Amniotic stem cell (primary cell): ENCODE results near the gene EMX1.

ENCODE experiments used
- DNase-seq: peaks from one replicate; lab custom pipeline; 2025; lab: John Stamatoyannopoulos, UW

Gene EMX1

GRCh38 chr2:72942881-72943418 is 25.6 kb downstream of the EMX1 start:
- DNase-seq, result no peak

- DNase-seq, result no peak
Observed at GRCh38 chr2:72943540-72944395, 26.4 kb downstream of the EMX1 start.

- DNase-seq, result no peak
Observed at GRCh38 chr2:72944804-72945449, 27.6 kb downstream of the EMX1 start.

GRCh38 chr2:72945450-72946019 is 28.2 kb downstream of the EMX1 start:
- no peak for DNase-seq

DNA sequence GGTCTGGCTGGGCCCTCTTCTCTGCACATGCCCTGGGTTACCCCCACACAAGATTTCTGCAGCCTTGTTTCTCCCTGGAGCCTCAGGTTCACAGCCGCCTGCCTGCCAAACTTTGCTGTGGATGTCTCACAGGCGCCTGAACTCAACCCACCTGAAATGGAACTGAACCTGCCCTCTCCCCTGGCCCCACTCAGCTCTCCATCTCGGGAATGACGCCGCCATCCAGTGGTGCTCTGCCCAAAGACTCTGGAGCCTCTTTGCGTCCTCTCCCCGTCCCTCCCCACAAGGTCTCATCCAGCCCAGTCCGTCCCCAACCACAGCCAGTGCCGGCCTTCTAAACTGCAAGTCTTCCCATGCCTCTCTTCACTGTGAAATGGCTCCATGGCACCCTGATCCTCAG is 29.1 kb downstream of the EMX1 start:
- no peak for DNase-seq

DNA sequence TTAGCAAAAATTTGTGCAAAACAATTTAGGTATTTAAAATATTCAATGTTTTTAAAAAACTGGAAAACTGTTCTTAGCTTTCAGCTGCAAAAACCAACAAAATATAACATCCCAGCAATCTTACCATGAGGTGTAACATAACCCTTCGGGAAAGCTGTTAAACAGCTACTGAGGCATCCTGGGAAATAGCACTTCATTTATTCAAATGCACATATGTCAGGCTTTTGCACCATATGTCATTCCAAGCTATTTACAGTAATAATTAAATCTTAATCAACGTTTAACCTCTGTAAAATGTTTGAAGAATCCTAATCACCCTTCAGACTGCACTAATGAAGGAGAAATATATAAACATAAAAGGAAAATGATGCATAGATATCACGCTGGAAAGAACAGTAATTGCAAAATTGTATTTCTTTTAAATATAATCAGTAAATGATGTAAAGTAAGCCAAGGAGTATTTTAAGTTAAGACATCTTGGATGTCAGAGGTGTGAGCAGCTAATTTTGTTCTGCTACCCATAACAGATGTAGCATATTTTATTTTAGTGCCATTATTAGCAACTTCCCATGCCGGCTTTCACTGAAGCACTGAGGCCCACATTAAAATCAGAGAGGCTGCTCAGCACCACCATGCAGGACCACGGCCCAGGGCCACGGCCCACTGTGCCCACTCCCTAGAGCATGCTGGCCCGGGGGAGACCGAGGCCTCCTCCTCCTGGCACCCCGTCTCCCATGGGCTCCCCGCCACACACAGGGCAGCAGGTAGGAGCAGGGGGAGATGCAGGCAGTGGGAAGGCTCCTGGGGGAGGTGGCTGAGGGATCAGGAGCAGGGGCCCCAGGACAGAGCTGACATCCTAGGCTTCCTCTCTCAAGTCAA is 30.9 kb downstream of the EMX1 start:
- DNase-seq, result no peak

DNA sequence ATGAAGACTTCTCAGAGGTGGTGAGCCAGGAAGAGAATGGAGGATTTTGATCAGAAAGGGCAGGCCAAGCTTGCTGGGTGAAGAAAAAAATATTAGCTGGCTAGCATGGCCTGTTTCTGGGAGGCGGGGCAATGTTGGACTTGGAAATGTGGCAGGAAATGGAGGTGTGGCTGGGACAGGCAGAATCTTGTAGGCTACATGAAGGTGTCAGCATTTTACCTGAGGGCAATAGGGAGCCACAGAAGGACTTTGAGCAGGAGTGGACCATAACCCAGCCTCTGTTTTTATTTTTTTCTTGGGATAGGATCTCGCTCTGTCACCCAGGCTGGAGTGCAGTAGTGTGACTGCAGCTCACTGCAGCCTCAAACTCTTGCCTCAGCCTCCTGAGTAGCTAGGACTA is 31.7 kb downstream of the EMX1 start:
- no peak for DNase-seq

DNA sequence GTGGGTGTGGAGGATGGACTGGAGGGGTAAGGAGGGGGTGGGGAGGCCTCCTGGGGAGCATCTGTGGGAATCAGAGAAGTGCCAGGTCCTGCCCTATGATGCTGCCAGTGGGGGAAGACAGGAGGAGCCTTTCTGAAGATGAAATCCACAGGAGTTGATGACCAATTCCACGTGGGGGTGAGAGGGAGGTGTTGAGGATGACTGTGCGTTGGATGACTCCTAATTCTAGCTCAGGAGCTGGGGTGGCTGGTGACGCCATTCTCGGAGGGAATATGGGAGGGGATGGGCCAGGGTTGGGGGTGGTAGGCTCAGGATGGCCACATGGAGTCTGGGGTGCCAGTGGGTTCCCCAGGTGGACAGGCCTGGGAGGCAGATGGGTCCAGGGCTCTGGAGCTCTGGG is 32.3 kb downstream of the EMX1 start:
- DNase-seq, result no peak

GRCh38 chr2:72950558-72951255 is 33.4 kb downstream of the EMX1 start:
- no peak for DNase-seq

DNA sequence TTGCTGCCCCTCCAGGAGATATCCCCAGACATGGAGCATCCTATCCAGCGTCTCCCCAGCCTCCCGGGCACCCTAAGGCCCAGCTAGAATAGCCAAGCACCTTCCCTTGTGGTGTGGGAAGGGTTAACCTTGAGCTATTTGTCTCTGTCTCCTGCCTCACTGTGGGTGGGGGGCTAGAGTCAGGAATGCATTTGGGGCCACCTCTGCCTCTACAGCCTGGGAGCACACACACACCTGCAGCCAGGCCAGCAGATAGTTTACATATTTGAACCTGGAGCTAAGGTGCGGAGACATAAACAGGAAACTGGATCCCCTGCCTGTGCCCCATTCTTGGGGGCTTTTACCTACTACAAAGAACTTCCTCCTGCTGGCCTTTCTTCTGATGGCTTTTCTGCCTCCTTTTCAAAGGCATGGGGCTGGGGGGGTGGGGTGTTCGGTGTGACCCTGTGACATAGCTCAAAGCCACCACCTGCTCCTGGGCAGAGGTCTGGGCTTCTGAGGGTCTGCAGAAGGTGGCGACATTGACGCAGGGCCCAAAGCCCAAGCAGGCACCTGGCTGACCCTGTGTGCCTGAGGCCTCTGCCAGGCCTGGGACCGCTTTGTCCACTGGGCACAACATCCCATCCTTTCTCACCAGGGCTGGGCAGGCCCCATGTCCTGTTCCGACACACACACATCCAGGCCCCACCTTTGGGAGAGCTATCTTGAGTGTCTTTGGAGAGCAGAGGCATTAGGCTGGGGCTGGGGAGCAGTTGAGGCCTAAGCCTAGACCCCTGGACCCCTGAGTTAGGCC is 34.2 kb downstream of the EMX1 start:
- DNase-seq, result no peak

DNA sequence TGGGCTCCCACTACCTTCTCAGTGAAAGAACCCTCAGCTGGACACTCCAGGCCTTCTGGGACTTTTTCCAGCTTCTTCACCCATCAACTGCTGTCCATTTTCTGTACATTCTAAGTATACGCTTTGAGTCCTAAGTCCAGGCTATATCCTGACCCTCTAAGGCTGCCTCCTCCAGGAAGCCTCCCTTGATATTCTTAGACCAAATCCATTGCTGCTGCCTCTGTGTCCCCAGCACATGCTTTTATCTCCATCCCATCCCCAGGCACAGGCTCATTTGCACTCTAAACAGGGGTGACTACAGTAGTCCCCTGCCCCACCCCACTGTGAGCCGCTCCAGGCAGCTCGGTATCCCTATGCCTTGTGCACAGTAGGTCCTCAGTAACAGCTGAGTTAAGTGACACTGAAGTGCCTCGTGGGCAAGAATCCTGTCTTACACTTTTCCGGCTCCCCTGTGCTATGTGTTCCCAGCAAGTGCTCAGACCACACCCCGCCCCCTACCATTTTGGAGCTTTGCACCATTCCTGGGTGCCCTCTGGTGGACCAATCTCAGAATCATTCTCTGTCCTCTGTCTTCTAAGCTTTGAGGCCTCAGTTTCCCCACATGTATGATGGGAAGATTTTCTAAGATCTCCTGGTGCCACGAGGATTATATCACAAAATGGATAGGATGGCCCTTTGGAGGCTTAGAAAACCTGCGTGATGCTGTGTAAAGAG is 34.9 kb downstream of the EMX1 start:
- DNase-seq, result no peak

DNA sequence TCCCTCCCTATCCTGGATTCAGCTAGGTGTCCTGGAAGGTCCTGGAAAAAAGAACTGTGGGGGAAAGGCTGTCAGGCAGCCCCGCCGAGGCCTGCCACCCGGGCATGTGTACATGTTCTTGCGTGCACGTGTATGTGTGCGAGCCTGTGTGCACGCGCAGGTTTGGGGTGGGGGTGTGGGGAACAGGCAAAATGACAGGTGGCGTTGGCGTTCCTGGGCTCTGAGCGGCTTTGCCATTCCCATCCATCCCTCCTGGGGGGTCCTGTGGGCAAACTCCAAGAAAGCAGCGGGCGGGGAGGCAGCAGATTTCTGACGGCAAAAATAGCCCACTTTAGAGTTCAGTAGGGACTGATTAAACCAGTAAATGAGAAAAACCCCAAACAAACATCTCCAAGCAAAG is 35.6 kb downstream of the EMX1 start:
- no peak for DNase-seq

- no peak for DNase-seq
Observed at GRCh38 chr2:72953528-72953927, 36.2 kb downstream of the EMX1 start.

DNA sequence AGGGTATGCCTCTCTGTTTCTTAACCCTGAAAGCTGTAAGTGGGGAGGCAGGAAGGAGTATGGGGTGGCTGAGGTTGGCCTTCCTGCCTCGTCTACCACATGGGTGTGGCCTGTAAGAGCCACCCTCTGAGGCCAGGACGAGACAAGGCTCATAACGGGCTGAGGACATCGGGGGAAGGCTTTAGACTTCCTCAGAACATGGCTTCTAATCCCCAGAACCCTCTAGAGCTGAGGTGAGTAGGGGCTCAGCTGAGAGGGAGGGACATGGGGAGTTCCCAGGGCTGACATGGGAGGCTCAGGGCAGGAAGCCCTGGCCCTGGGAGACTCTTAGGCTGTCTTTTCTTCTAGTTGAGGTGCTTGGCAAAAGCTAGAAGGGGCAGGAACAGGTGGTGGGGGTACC is 36.7 kb downstream of the EMX1 start:
- no peak for DNase-seq

GRCh38 chr2:72954376-72955227 is 37.3 kb downstream of the EMX1 start:
- no peak for DNase-seq

GRCh38 chr2:72955228-72956049 is 38.1 kb downstream of the EMX1 start:
- DNase-seq, result no peak

DNA sequence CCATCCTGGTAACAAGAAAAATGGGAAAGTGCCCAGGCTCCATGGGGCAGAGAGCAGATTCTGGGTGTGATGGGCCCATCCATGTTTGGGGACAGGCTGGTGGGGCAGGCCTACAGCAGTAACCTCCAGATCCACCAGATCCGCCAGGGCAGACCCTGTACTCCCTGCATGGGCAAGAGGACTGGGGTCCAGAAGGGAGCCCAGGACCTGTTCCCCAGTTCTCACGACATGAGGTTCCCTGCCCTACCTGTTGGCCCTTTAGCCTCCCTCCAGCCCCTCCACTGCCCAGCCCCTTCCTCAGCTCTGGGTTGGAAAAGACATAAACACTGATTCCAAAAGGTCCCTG is 38.7 kb downstream of the EMX1 start:
- no peak for DNase-seq

DNA sequence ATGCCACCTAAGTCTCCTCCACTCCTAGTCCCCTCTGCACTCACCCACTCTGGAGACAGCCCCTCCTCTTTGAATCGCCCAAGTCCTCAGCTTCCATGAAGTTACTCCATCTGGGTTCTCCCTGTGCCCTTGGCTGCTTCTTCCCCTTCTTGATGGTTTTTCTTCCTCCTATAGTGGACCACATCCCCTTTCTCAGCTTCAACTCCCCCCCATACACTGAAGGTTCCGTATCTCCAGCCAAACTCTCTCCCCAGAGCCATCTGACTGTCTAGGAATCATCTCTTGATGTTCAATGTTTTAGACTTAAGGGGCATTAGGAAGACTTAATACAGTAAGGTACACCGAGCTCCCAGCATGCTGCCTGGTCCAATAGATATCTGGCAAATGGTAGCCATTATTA is 39.6 kb downstream of the EMX1 start:
- DNase-seq, result no peak
